ENCODE data around the gene IFI6.

- TF ChIP-seq, protein P1, sequence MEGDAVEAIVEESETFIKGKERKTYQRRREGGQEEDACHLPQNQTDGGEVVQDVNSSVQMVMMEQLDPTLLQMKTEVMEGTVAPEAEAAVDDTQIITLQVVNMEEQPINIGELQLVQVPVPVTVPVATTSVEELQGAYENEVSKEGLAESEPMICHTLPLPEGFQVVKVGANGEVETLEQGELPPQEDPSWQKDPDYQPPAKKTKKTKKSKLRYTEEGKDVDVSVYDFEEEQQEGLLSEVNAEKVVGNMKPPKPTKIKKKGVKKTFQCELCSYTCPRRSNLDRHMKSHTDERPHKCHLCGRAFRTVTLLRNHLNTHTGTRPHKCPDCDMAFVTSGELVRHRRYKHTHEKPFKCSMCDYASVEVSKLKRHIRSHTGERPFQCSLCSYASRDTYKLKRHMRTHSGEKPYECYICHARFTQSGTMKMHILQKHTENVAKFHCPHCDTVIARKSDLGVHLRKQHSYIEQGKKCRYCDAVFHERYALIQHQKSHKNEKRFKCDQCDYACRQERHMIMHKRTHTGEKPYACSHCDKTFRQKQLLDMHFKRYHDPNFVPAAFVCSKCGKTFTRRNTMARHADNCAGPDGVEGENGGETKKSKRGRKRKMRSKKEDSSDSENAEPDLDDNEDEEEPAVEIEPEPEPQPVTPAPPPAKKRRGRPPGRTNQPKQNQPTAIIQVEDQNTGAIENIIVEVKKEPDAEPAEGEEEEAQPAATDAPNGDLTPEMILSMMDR (conservative IDR thresholded peaks at IDR 0.05), result no peak
- no peak for TF ChIP-seq EZH2 (IDR thresholded peaks at IDR 0.05; ENCODE audit: low read depth)
Observed at GRCh38 chr1:27616441-27616840, 55.6 kb downstream of the IFI6 start.

Data from PC-9 (cell line).